ENCODE results near the gene TAGLN3.
A peak's percentile ranks its signal among the peaks of the same experiment; 100 is the strongest.

Gene TAGLN3

DNA sequence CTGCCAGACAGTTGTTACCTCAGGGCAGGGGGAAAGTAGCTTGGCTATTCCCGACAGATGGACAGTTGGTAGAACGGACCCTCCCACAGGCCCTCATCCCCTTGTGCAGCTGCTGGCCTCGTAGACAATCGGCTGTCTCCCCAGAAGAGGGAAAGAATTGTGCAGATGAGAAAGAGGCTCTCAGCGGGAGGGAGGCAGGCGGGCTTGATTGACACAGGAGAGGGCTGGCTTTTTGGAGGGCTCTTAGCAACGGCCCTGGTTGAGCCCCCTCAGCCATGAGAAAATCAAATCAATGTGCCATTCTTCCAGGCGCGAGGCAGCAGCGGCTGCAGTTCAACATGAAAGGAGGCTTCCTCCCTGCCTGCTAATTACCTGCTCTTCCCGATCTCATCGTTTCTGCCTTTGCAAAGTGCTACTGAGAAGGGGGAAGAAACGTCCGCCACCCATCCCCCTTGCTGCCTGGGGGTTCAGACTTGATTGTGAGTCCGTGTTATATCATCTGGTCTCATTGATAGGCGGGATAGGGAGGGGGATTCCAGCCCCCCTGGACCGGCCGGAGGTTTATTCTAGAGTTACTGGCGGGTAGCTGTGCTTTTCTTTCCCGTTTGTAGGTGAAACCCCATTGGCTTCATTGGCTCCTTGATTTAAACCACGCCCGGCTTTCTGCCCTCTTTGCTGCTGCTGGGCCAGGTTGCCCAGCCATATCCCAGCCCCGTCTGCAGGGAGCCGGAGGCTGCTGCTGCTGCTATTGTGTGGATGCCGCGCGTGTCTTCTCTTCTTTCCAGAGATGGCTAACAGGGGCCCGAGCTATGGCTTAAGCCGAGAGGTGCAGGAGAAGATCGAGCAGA is at the start of gene TAGLN3:
TSS of gene TAGLN3 (plus strand) at position 287 of the 848 bp plus-strand sequence. CDS start at position 788, 501 bp downstream.
- peak; percentile 30 for DNase-seq

DNA sequence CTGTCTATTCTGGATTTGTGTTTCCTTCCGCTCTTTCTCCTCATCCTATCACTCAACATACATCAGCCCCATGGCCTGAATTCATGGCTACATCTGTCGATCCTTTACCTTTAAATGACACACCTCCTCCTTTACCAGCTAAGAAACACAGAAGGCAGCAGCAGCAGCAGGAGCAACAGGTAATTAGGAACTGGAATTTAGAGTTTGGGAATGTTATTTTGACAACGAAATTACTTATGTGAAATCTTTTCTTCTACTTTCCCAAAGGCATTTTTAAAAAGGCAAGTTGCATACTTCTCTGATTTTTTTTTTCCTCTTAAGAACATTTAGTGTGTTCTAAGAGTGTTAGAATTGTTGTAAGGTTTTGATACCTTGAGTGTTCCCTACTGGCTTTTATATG is 49.0 kb upstream of the TAGLN3 start:
- no peak for DNase-seq

DNA sequence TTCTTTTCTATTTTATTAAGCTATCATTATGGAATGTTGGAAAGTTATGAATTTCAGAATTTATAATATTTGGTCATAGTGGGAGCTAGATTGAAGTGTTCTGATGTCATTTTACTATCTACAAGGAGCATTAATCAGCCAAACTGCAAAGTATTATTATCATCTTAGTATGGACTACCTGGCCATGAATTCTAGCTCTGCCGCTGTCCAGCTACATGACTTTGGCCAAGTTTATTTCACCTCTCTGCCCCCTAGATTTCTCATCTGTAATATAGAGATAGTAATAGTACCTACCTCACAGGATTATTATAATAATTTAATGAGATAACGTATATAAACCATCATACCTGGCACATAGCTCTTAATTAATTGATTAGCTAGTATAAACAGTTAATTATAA is 47.7 kb upstream of the TAGLN3 start:
- DNase-seq = no peak

DNA sequence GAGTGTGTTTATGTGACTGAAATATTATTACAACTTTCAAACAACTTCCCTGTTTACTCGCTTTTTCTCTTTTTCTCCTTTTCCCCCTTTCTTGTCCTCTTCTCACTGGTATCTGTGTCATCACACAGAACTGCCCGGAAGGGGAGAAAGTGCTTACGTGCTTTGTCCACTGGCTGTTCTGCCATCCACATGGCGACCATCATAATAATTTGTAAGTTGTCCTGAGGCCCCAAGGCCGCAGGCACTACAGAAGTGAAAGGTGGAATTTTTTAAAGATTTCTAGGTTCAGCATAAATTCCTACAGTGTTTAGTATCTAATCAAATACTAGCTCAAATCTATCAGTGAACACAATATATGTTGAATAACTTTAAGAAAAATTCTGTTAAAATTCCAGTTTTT is 46.6 kb upstream of the TAGLN3 start:
- no peak for DNase-seq

DNA sequence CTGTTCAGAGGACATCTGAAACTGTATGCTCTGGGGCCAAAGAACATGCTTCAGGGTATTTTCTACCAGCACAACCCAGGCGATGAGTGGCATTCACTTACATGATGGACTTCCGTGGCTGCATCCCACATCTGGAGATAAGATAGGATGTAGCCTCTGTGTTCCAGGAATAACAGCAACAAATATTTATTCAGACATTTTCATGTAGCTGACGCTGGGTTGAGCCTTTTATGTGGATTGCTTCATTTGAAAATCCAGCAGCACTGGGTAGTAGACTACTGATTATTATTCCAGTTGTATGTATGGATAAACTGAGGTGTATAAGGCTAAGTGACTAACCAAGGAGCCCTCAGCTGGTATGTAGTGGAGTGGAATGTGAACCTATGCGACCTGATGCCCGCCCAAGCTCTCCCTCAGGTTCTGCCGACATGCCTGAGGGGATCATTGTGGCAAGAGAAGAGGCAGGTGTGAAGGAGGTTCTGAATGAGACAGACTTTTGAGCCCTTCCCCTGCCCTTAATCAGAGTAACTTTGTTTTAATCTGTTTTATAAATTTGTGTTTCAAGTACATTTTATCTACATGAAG is 45.8 kb upstream of the TAGLN3 start:
- DNase-seq = no peak

DNA sequence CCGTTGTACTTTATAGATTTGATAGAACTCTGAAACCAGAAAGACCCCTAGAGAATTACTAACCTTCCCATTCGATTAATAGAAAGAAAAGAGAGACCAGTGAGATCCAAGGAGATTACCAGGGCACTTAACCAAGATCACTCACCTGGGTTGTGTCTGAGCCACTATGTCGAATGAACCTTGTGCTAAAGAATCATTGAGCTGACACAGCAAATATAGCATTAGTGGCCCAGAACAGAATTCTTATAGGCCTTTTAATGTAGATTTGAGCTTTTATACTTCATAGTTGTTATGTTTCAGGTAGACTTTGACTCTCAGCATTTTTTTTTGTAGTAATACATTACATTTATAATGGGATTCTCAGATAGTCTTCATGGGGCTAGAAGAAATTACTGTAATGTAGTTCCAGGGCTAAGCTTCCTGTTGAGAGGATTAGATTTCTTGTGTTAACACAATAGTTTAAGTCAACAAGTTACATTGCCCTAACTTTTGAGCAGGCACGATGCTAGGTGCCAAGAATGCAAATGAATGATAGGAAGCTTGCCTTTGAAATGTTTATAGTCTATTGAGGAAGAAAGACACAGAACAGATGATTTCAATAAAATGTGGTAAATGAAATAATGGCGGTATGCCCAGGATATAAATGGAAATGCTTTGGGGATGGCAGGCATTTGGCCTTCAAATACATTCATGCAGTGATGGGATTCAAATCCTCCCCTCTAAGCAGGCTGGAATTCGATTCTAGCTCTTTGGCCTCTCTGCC is 44.3 kb upstream of the TAGLN3 start:
- DNase-seq = no peak

DNA sequence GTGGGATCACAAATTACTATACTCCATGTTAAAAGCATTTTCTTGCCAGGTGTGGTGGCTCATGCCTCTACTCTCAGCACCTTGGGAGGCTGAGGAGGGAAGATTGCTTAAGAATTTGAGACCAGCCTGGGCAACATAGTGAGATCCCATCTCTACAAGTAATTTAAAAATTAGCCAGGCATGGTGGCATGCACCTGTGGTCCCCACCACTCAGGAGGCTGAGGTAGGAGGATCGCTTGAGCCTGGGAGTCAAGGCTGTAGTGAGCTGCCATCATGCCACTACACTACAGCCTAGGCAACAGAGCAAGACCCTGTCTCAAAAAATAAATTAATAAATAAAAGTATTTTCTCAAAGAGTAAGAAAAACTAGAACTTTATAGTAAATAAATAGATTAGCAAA is 42.8 kb upstream of the TAGLN3 start:
- DNase-seq = no peak

DNA sequence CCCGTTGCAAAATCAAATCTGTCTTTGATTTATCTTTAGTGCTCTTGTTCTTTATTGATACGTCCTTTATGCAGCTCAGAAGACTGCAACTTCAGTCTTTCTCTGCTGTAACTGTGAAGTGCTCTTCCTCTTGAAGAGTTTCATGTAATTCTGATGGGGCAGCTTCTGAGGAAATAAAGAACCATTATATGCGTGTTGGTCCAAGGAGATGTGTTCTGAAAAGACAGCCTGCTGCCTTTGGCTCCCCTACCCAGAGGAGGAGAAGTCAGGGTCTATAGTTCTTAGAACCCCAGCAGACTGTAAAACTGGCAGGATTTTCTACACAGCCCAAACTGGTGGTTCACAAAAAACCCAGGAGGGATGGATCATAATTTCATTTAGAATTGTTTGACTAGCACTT is 42.3 kb upstream of the TAGLN3 start:
- DNase-seq = no peak

DNA sequence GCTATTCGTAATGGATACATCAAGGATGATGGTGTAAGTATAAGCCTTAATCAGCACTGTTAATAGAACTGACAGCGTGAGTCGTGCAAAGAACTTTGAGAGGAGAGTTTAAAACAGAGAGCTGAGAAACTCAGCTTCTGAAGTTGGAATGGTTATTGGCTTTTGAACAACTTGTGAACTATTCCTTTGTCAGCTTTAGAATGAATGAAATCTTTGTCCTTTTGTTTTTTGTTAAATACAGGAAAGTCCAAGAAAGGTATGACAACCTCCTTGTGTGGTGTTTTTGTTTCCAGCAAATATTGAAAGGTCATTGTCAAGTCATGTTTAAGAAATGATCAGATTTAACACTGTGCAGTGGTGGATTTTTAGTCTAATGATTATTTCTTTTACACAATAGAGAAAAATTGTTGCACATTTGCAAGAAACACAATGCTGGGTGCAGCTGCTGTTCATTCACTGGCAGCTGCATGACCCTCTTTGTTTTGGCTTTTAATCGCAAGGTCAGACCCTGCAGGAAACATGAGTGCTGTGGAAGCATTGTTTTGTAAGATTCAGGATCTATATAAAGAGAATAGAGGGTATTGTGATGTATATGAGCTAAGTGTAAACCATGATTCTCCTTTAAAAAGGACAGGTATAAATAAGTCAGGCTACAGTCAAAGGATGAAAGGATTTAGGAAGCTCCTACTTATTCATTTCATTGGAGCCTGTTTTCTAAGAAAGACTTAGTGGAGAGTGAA is 41.6 kb upstream of the TAGLN3 start:
- no peak for DNase-seq

DNA sequence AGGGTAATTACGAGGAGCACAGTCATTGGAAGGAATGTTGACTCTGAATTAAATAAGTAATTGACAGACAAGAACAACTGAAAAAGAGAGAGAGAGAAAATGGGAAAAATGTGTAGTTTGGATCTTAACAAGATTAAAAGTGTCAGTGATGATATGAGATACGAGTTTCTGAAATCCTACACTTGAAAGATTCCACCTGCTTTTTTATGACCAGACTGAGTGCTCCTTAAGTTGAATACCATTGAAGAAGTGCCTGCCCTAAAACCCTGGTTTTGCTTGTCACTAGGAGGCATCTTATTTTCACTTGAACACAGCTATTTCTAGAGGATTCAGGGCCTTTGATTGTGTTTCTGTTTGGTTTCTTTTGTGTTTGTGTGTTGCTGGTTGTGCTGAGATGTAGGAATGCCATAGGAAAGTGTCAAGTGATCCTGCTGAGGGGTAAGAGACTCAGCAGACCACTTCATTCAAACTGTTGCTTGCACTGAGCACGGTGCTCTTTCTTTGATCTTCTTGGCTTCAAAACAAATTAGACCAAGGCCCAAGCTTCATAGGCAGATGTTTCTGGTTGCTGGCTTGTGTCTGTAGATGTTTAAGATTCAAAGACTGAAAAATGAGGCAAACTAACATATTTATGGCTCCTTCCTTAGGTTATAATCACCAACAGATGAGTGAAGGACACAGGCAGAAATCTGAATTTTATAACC is 37.1 kb upstream of the TAGLN3 start:
- no peak for DNase-seq

DNA sequence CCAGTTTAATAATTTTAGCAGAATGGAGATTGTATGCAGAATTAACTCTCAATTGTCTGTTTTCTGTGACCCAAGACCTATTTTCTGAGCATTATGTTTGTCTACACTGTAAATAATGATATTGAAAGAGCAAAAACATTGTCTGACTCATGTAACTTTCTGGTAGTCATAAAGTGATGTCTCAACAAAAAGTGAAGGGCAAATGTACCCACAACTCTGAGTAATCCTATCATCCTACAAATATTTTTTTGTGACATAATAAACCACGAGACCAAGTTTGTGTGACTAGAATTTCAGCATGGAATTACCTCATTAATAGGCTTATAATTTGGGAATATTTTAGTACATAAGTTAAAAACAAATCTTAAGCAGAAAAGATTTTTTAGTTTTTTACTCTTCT is 35.3 kb upstream of the TAGLN3 start:
- DNase-seq = no peak

DNA sequence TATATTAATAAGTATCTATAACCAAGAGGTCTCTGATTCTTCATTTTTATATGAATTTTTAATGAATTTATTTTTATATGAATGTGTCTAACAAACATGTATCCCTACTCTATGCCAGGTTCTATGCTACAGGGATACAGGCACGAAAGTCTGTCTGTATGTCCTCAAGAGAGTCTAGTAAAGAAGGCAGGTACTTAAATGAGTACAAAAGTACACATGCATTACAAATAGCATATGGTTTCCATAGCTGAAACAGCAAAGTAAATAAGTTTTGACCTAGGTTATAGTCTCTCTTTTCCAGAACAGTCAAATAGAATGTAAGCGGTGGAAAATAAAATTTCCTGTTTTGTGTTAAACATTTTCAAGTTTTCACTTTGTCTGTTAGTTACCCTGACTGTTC is 33.2 kb upstream of the TAGLN3 start:
- DNase-seq = no peak

DNA sequence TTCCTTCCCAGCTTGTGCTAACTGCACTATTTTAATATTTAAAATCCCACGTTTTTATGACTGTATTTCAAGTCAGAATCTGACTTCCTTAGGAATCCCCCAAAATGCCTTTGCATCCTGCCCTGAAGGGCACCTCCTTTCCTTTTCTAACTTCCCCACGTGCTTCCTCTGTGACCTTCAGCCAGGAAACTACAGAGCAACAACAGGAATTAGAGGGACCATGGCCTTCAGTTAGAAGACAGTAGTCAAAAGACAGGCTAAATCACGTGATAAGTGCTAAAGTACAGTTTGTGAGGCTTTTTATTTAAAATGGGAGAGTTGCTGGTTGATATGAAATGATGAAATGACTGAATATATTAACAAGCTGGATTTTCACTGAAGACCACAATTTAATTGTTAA is 31.7 kb upstream of the TAGLN3 start:
- no peak for DNase-seq

DNA sequence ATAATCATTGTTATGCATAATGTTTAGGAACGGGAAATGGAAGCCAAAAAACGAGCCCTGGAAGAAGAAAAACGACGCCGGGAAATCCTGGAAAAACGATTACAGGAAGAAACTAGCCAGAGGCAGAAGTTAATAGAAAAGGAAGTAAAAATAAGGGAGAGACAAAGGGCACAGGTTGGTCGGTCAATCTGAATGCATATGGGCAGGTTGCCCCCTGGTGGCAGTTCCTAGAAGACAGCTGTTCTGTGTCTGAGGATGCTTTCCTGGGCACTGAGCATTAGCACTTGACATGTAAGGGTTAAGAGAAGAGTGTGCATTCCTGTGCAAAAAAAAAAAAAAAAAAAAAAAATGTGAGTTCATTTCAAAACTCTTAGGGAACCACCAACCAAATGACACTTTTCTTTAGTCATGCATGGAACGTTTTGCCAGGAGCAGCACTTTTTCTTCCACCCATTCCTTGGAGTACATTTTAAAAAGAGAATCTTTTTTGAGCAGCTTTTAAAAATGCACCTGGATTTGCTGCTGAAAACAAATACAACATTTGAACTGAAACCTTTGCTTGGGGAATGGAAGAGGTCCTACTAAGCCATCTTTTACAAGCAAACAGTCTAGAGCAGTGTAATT is 31.0 kb upstream of the TAGLN3 start:
- peak; percentile 31 for DNase-seq

DNA sequence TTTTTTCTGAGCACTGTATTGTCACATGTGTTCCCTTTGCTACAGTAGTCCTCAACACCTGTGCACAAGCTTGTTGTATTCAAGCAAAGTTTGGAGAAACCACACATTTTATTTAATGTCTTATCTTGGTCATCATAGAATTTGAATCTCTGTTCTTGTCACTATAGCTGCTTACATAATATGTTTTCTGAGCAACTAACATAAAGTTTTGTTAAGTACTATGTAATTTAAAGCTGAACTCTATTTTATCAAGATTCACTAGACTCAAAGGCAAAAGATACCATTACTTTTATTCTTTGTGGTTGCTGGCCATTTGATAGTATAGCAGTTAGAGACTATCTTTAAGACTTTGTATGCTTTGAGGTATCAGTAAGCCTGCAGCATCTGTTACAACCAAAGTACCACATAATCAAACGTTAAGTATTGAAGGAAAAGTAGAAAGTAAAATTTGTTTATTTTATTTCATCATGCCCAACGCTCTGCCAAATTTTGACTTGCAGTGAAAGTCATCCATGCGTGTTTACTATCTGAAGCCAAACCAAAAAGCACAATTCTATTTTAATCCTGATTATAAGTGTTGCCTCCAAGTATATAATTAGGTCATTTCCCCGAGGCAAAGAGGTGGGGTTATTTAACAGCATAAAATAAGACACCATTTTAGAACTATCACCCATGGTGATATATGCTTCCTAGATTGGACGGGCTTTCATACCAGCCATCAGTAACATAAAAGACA is 30.2 kb upstream of the TAGLN3 start:
- no peak for DNase-seq

DNA sequence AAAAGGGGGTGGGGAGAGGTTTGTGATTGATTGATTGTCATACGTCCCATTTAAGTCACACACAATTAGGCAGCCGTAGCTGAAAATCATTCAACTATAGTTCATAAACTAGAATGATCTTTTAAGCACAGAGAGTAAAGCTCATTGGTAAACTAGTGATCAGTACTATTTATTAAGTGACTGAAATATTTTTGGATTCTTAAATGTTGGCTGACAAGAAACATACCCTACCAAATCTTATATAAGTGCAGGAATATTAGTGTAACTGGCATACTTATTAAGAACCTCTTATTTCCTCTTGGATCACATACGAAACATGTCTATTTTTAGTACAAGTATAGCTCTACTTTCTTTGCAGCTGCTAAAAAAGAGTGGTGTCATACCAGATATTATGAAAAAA is 28.3 kb upstream of the TAGLN3 start:
- no peak for DNase-seq

DNA sequence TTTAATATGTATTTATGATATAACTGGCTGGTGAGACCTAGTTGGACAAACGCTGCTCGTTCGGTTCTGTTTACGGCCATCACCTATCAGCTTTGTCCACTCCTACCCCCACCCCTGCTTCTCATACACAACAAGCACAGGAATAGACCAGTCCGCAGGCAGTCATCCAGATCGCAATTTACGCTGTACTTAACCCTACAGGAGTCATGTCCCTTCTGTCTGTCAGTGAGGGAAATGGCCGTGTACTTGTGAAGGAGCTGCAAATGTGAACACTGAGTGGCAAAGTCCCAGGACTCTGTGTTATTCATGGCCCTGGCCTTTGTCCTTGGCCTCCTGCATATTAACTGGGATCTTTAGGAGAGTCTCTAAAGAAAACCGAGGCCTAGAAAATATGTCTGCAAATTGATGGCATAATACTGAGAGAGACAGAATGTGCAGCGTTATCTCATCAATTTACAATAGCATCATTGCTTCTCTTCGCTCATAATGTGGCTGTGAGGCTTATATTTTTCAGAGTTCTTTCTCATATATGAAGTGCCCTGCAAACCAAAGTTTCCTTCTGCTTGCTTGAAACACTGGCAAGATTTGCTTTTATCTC is 27.1 kb upstream of the TAGLN3 start:
- DNase-seq = peak; percentile 39

DNA sequence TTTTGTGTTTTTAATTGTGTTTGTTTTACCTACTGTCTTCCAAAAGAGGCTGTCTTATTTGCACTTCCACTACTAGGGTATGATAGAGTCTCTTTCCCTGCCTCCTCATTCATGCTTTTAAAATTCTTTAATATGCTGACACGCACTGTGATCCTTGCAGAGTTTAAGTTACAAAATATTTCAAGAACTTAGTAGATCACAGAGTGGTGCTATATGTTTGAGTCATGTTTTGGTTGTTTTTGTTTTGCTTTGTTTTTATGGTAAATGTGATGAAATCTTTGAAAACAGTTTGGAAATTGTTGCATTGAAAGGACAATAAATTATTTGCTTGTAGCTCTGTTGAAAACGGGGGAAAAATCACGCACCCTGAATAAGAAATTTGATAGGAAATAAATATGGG is 25.8 kb upstream of the TAGLN3 start:
- DNase-seq = no peak

DNA sequence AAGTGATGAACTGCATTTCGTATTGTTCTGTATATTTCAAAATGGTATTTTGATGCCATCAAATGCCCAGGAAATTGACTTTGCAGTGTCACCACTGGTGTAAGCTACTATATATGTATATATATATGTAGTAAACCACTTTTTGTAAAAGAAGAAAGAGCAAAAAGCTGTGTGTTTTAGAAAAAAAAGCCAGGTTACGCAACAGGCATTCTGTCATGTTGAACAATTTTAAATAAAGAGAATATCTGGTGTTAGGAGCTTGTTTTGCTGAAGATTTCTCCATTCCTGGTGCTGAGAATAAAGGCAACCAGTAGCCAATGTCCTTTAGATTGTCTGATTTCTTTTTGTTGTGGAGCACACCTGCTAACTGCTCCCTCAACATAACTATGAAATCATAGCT is 23.6 kb upstream of the TAGLN3 start:
- DNase-seq = no peak

DNA sequence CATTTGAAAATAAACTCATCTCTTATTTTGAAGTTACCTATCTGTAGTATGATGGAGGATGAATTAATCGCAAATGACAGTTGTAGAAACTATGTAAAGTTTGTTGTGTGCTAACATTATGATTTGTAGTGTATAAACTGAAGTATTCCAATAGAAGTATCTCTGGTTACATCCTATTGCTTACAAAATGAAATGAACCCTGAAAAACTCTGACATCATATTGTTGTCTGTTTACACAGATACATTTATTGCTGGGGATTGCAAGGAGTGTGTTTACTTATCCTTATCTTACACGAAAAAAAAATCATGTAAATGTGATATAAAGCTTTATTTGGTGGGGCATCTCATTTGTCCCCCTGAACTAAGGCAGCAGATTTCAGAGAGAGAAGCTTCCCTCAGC is 22.5 kb upstream of the TAGLN3 start:
- DNase-seq = no peak
